Stimulated activated CD4-positive, alpha-beta T cell treated with anti-CD3 and anti-CD28 coated beads, Interleukin-2, amount 100 ng/mL, for 48 hours (primary cell): ENCODE results near the gene GRAP2.
"Not testable (repeated sequence)": the region's sequence is repeated elsewhere in the genome, so short reads cannot be mapped to it uniquely, and the experiment has no call there.

Source experiments
- DNase-seq, 2 donors: peaks; one replicate each; pipeline ENCODE4 v3.0.0-alpha.2; 2020

GRAP2 gene

DNA sequence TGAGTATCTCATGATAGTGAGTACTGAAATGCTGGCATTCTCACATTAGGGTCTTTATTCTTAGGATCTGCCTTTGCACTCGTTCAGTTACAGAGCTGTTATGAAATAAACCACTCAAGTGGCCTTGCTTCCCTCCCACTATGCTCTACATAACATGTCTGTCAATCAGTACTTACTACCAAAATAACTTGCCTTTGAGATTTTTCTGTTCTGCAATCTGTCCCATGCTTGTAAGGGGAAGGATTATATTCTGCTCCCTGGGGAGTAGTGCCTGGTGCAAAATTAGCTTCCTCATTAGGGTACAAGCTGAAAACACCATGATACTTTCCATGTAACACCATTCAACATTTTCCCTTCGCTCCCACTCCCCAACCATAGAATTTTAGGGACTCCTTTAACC lies 1.9 kb upstream of the GRAP2 start:
- DNase-seq: no peak

GRCh38 chr22:39901565-39902146 lies 772 bp downstream of the GRAP2 start:
- DNase-seq: no peak

GRCh38 chr22:39904024-39904423 lies 3.1 kb downstream of the GRAP2 start:
- DNase-seq: not testable (repeated sequence)

GRCh38 chr22:39904862-39905261 lies 4.0 kb downstream of the GRAP2 start:
- no peak for DNase-seq

- DNase-seq: no peak
Observed at GRCh38 chr22:39905687-39906086, 4.8 kb downstream of the GRAP2 start.

DNA sequence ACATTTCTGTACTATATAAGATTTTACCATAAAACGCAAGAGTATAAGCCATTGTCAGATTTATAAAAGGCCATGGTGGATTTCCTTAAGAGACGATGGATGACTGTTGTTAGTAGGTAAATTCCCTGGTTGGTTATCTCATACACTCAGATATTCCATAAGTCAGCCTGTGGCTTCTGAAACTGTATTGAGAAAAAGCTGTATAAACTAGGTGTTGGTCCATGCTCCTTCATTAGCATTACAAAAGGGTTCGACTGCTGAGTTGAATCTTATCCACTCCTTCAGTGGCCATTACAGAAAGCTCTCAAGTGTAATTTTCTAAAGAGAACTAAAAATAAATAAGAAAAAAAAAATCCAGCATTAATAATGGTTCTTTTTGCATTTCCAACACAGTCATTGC lies 5.3 kb downstream of the GRAP2 start:
- DNase-seq: no peak

DNA sequence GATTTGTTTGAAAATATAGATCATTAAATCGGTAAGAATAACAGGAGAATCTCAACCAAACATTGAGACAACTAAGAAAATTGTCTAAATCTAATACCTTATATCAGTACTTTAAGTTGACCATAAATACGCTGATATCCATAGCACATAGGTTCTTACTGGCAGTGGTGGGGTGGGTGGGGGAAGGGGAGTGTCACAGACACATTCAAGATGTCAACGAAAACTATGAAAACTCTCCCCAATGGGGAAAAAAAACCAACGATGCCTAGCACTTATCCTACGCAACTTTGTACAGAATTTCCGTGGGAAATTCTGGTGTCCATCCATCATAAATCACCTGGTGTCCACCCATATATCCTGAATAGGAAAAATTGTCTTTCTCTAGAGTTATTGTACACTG lies 6.2 kb downstream of the GRAP2 start:
- no peak for DNase-seq

DNA sequence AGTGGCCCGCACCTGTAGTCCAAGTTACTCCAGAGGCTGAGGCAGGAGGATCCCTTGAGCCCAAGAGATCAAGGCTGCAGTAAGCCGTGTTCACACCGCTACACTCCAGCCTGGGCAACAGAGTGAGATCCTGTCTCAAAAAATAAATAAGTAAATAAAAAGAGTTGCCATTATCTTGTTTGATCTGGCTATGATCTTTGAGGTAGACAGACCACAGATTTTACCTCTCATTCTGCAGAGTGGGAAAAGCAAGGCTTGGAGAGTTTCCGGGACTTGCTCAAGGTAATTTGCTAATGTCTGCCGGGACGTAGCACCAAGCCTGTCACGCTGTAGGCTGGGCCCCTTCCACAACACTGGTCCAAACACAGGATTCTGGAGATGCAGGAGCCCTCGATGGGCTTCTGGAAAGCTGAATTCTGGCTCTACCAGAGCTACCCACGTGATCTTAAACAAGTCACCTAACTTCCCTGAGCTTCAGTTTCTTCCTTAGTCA lies 6.8 kb downstream of the GRAP2 start:
- DNase-seq: no peak

DNA sequence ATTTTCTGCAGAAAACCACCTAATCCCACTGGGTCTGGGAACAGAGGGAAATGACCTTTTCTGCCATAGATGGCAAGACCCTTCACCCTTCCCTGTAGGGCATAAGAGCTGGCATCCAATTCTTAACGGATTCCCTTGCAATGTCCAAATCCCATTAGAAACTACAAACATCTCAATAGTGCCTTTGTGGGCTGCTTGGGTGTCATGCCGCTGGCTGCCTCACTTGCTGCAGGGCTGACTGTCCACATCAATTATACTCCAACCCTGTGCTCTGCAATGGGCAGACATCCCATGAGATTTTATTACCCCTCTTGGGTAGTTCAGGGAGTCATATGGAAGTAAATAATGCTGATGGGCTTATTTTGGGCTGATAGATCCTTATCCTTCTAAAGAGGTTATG lies 7.3 kb downstream of the GRAP2 start:
- no peak for DNase-seq

GRCh38 chr22:39908737-39909136 lies 7.9 kb downstream of the GRAP2 start:
- DNase-seq: no peak

GRCh38 chr22:39910876-39911613 lies 10.2 kb downstream of the GRAP2 start:
- DNase-seq: no peak

GRCh38 chr22:39913321-39913720 lies 12.4 kb downstream of the GRAP2 start:
- DNase-seq: no peak

DNA sequence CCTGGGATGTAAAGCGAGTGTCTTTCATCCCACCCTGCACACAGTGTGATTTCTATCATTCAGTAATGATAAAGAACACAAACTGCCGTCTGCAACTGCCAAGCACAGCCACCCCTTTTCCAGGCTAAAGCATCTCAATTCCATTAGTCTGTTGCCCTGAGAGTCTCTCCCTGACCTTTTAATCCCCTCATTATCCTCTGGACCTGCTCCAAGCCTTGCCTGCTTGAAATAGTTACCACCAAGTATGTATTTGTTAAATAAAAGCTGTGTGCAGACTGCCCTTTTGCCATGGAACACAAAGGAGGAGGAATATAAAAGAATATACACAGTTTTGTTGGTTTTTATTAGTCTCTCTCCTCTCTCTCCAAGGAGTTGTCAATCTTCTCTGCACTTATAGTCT lies 13.0 kb downstream of the GRAP2 start:
- no peak for DNase-seq

GRCh38 chr22:39914584-39914983 lies 13.7 kb downstream of the GRAP2 start:
- no peak for DNase-seq

DNA sequence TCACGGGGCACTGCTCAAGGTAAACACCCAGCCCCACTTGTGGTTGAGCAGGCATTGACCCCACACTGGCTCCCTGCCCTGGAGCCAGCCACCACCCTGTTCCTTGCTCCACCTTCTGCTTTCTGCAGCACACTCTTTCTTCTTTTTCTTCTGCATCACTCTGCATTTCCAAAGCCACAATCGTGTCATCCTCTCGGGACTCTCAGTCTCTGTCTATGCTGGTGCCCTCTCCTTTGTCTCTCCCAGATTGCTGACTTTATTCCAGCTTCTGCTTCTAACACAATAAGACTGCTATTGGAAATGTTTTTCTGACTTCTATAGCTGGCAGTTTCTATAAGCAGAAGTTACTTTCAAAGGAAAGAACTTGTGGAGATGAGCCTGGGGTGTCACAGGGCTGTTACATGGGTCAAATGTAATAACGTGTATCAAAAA lies 14.4 kb downstream of the GRAP2 start:
- DNase-seq: no peak

- DNase-seq: no peak
Observed at GRCh38 chr22:39916496-39916895, 15.6 kb downstream of the GRAP2 start.

GRCh38 chr22:39917197-39917643 lies 16.3 kb downstream of the GRAP2 start:
- no peak for DNase-seq

GRCh38 chr22:39917776-39918495 lies 17.1 kb downstream of the GRAP2 start:
- no peak for DNase-seq

GRCh38 chr22:39920134-39920743 lies 19.4 kb downstream of the GRAP2 start:
- DNase-seq: peak; percentile 56 to 58

DNA sequence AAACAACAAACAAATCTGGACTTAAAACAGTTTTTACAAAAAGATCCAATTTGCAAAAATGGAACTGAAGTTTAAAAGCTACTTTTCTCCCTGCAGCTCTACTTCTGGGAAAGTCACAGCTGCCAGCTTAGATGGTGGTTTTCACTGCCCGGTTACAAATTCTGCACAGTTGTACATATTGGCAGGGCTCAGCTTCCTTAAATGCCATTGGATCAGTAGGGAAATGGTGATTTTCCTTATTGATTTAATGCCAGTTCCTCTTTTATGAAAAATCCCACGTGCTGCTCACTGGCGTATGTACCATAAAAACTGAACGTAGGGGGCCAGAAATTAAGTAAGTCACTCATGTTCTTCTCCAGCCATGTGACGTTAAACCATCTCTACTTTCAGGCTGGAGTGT lies 22.8 kb downstream of the GRAP2 start:
- DNase-seq: no peak

DNA sequence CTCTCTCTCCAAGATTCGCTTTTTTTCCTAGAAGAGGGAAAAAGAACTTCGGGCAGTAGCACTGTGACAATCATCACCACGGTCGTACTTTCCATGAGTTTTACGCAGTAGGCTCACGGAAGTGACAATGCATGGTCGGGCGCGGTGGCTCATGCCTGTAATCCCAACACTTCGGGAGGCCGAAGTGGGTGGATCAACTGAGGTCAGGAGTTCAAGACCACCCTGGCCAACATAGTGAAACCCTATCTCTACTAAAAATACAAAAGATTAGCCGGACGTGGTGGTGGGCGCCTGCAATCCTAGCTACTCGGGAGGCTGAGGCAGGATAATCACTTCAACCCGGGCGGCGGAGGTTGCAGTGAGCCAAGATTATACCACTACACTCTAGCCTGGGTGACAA lies 23.4 kb downstream of the GRAP2 start:
- DNase-seq: no peak

- no peak for DNase-seq
Observed at GRCh38 chr22:39925273-39925672, 24.4 kb downstream of the GRAP2 start.

DNA sequence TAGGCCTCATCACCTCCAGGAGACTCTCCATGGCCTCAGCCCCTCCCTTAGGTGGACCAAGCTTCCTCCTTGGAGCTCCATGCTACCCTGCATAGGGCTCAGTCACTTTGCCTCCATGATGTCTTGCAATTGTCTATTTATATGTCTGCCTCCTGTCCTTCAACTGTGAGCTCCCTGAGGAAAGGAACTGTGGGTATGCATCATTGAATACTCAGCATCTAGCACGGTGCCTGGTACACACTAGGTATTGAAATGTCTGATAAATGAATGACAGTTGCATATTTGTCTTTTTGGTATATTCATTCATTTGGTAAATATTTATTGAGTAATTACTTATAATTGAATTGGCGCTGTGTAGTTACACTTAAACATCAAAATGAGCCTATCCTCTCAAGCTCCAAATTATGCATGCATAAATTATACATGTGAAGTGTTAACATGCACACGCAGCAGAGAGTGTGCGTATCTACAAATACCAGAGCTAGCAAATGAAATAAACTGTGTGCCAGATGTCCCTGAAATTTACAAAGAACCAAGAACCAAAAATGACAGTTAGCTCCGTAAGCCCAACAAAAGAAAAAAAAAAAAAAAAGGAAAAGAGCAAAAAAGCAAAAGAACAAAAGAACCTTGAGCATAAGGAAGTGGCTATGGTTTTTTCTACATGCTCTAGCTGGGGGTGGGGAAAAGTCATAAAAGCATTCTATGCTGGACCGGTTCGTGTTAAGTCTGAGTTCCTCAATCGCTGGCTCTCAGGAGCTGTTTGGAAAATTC lies 25.2 kb downstream of the GRAP2 start:
- DNase-seq: no peak
